ENCODE results near the gene NDFIP2. TPM values are rescaled to one million over a fixed set of nuclear protein-coding genes. Genes with fewer than 3 reads are reported as not detected.

Gene NDFIP2
- total RNA-seq, 4 donors from 2014 or later, result 21.8 to 47.8 (median 31.9) TPM

GRCh38 chr13:79503473-79504017 is 22.6 kb downstream of the NDFIP2 start:
- H3K4me1 ChIP-seq, result peaks cover 17 to 32% of the 10 kb centered on the region in 2 donors
- in situ Hi-C loops (cut with MboI; ENCODE audit: low sequenced_read_pairs in 4 of 4) (no loop called here), intact Hi-C loops (cut with DNase I; ENCODE audit: low total_unique reads) (no loop called here)
- DNase-seq, result no peak
- H3K36me3 ChIP-seq, result no peaks in the 10 kb centered on the region
- no peak for ATAC-seq
- no peaks in the 10 kb centered on the region for H3K9me3 ChIP-seq
- no peak overlapping the region for H3K4me3 ChIP-seq
- TF ChIP-seq POLR2A (IDR thresholded peaks at IDR 0.05) (no peak), CTCF (IDR thresholded peaks at IDR 0.05 in 4 of 5, conservative IDR thresholded peaks at IDR 0.05 in 1 of 5) (no peak)
- H3K27ac ChIP-seq, result no peak overlapping the region
- no peaks in the 10 kb centered on the region for H3K27me3 ChIP-seq

GRCh38 chr13:79508224-79508961 is 27.4 kb downstream of the NDFIP2 start:
- Histone ChIP-seq H3K36me3 (no peaks in the 10 kb centered on the region), H3K4me3 (no peak overlapping the region), H3K9me3 (no peaks in the 10 kb centered on the region), H3K27me3 (no peaks in the 10 kb centered on the region), H3K4me1 (peaks cover 0 to 15% of the 10 kb centered on the region in 2 donors), H3K27ac (no peak overlapping the region)
- DNase-seq (no peak), ATAC-seq (no peak)
- no peak for TF ChIP-seq CTCF (IDR thresholded peaks at IDR 0.05 in 4 of 5, conservative IDR thresholded peaks at IDR 0.05 in 1 of 5)
- no peak for TF ChIP-seq POLR2A (IDR thresholded peaks at IDR 0.05)
- in situ Hi-C loops (cut with MboI; ENCODE audit: low sequenced_read_pairs in 4 of 4), result no loop called here
- intact Hi-C loops (cut with DNase I; ENCODE audit: low total_unique reads), result no loop called here

GRCh38 chr13:79511611-79512010 is 30.7 kb downstream of the NDFIP2 start:
- intact Hi-C loops (cut with DNase I; ENCODE audit: low total_unique reads) (no loop called here), in situ Hi-C loops (cut with MboI; ENCODE audit: low sequenced_read_pairs in 4 of 4) (no loop called here)
- TF ChIP-seq CTCF (IDR thresholded peaks at IDR 0.05 in 4 of 5, conservative IDR thresholded peaks at IDR 0.05 in 1 of 5) (no peak), POLR2A (IDR thresholded peaks at IDR 0.05) (no peak)
- H3K36me3 ChIP-seq, result no peaks in the 10 kb centered on the region
- ATAC-seq, result no peak
- H3K4me1 ChIP-seq, result peaks cover 4 to 25% of the 10 kb centered on the region in 2 donors
- H3K27ac ChIP-seq, result no peak overlapping the region
- H3K9me3 ChIP-seq, result no peaks in the 10 kb centered on the region
- DNase-seq, result no peak
- H3K4me3 ChIP-seq, result no peak overlapping the region
- H3K27me3 ChIP-seq, result no peaks in the 10 kb centered on the region

GRCh38 chr13:79512950-79513349 is 32.0 kb downstream of the NDFIP2 start:
- TF ChIP-seq POLR2A (IDR thresholded peaks at IDR 0.05) (no peak), CTCF (IDR thresholded peaks at IDR 0.05 in 4 of 5, conservative IDR thresholded peaks at IDR 0.05 in 1 of 5) (no peak)
- Histone ChIP-seq H3K9me3 (no peaks in the 10 kb centered on the region), H3K27me3 (no peaks in the 10 kb centered on the region), H3K36me3 (no peaks in the 10 kb centered on the region), H3K4me3 (no peak overlapping the region), H3K27ac (no peak overlapping the region), H3K4me1 (peaks cover 4 to 31% of the 10 kb centered on the region in 2 donors)
- in situ Hi-C loops (cut with MboI; ENCODE audit: low sequenced_read_pairs in 4 of 4), result no loop called here
- no peak for ATAC-seq
- intact Hi-C loops (cut with DNase I; ENCODE audit: low total_unique reads), result no loop called here
- no peak for DNase-seq
